ENCODE measurements around the gene RASGEF1B.

Gene RASGEF1B

GRCh38 chr4:81440949-81441348 is 30.8 kb downstream of the RASGEF1B start:
- H3K9ac ChIP-seq (ENCODE audit: low read length), result no peak overlapping the region
- H2AFZ ChIP-seq (ENCODE audit: low read depth, low read length), result no peak overlapping the region
- H3K36me3 ChIP-seq (replicated peaks; ENCODE audit: low read depth, low read length), result peaks cover 28% of the 10 kb centered on the region
- H3K27me3 ChIP-seq (ENCODE audit: low read depth, low read length), result no peaks in the 10 kb centered on the region
- H3K9me3 ChIP-seq (ENCODE audit: insufficient read depth, low read length), result no peaks in the 10 kb centered on the region
- H4K20me1 ChIP-seq (ENCODE audit: insufficient read depth, low read length), result no peaks in the 10 kb centered on the region
- H3K27ac ChIP-seq (ENCODE audit: low read length), result no peak overlapping the region
- H3K4me3 ChIP-seq (ENCODE audit: low read length), result no peak overlapping the region
- TF ChIP-seq EZH2phosphoT487 (IDR thresholded peaks at IDR 0.05; ENCODE audit: low read depth) (no peak), CTCF (IDR thresholded peaks at IDR 0.05; ENCODE audit: low read depth, low read length) (no peak)
- no peak overlapping the region for H3K4me2 ChIP-seq (ENCODE audit: low read length)
- H3K4me1 ChIP-seq (ENCODE audit: low read length), result peaks cover 19% of the 10 kb centered on the region
- no peaks in the 10 kb centered on the region for H3K79me2 ChIP-seq (ENCODE audit: low read length)

- H3K9ac ChIP-seq (ENCODE audit: low read length), result peak overlapping the region; percentile 2; the same call in 1 of the 2 replicates
- peak overlapping the region; percentile 77 for H3K27ac ChIP-seq (ENCODE audit: low read length)
- no peak overlapping the region for H3K4me3 ChIP-seq (ENCODE audit: low read length)
- no peaks in the 10 kb centered on the region for H3K9me3 ChIP-seq (ENCODE audit: insufficient read depth, low read length)
- H2AFZ ChIP-seq (ENCODE audit: low read depth, low read length), result no peak overlapping the region
- H3K79me2 ChIP-seq (ENCODE audit: low read length), result no peaks in the 10 kb centered on the region
- no peaks in the 10 kb centered on the region for H3K27me3 ChIP-seq (ENCODE audit: low read depth, low read length)
- TF ChIP-seq EZH2phosphoT487 (IDR thresholded peaks at IDR 0.05; ENCODE audit: low read depth) (no peak), CTCF (IDR thresholded peaks at IDR 0.05; ENCODE audit: low read depth, low read length) (no peak)
- H3K4me1 ChIP-seq (ENCODE audit: low read length), result peaks cover 22% of the 10 kb centered on the region
- peaks cover 5% of the 10 kb centered on the region for H3K36me3 ChIP-seq (replicated peaks; ENCODE audit: low read depth, low read length)
- H3K4me2 ChIP-seq (ENCODE audit: low read length), result peak overlapping the region; percentile 46
- no peaks in the 10 kb centered on the region for H4K20me1 ChIP-seq (ENCODE audit: insufficient read depth, low read length)
Observed at GRCh38 chr4:81436941-81437574, 34.6 kb downstream of the RASGEF1B start.

GRCh38 chr4:81436096-81436495 is 35.6 kb downstream of the RASGEF1B start:
- Histone ChIP-seq H4K20me1 (ENCODE audit: insufficient read depth, low read length) (no peaks in the 10 kb centered on the region), H3K4me2 (ENCODE audit: low read length) (peak overlapping the region; percentile 46), H2AFZ (ENCODE audit: low read depth, low read length) (no peak overlapping the region), H3K27me3 (ENCODE audit: low read depth, low read length) (no peaks in the 10 kb centered on the region), H3K4me1 (ENCODE audit: low read length) (peaks cover 22% of the 10 kb centered on the region), H3K4me3 (ENCODE audit: low read length) (0 out of 2 replicates have a peak overlapping the region, but pooled peaks have one; percentile 8), H3K27ac (ENCODE audit: low read length) (peak overlapping the region; percentile 77), H3K9ac (ENCODE audit: low read length) (peak overlapping the region; percentile 25; the same call in 1 of the 2 replicates), H3K36me3 (replicated peaks; ENCODE audit: low read depth, low read length) (peaks cover 13% of the 10 kb centered on the region), H3K9me3 (ENCODE audit: insufficient read depth, low read length) (no peaks in the 10 kb centered on the region), H3K79me2 (ENCODE audit: low read length) (no peaks in the 10 kb centered on the region)
- no peak for TF ChIP-seq EZH2phosphoT487 (IDR thresholded peaks at IDR 0.05; ENCODE audit: low read depth)
- TF ChIP-seq CTCF (IDR thresholded peaks at IDR 0.05; ENCODE audit: low read depth, low read length), result no peak

- no peak overlapping the region for H3K27ac ChIP-seq (ENCODE audit: low read length)
- TF ChIP-seq EZH2phosphoT487 (IDR thresholded peaks at IDR 0.05; ENCODE audit: low read depth) (no peak), CTCF (IDR thresholded peaks at IDR 0.05; ENCODE audit: low read depth, low read length) (no peak)
- H3K9ac ChIP-seq (ENCODE audit: low read length), result no peak overlapping the region
- no peak overlapping the region for H2AFZ ChIP-seq (ENCODE audit: low read depth, low read length)
- no peaks in the 10 kb centered on the region for H3K9me3 ChIP-seq (ENCODE audit: insufficient read depth, low read length)
- H4K20me1 ChIP-seq (ENCODE audit: insufficient read depth, low read length), result no peaks in the 10 kb centered on the region
- H3K4me3 ChIP-seq (ENCODE audit: low read length), result no peak overlapping the region
- H3K36me3 ChIP-seq (replicated peaks; ENCODE audit: low read depth, low read length), result peaks cover 20% of the 10 kb centered on the region
- peaks cover 24% of the 10 kb centered on the region for H3K4me1 ChIP-seq (ENCODE audit: low read length)
- no peaks in the 10 kb centered on the region for H3K79me2 ChIP-seq (ENCODE audit: low read length)
- H3K4me2 ChIP-seq (ENCODE audit: low read length), result no peak overlapping the region
- H3K27me3 ChIP-seq (ENCODE audit: low read depth, low read length), result no peaks in the 10 kb centered on the region
Observed at GRCh38 chr4:81432825-81433224, 38.9 kb downstream of the RASGEF1B start.
